ENCODE data around the gene TRH.

GRCh38 chr3:129988429-129988828, 13.9 kb downstream of the TRH start:
- TF ChIP-seq CTCF (conservative IDR thresholded peaks at IDR 0.05; ENCODE audit: low read depth, low read length) (no peak), POLR2A (IDR thresholded peaks at IDR 0.05; ENCODE audit: low read depth, low read length) (no peak), SMC3 (IDR thresholded peaks at IDR 0.05; ENCODE audit: low read depth, low read length) (no peak), RCOR1 (IDR thresholded peaks at IDR 0.05; ENCODE audit: insufficient replicate concordance, low read length) (no peak), RAD21 (IDR thresholded peaks at IDR 0.05; ENCODE audit: low read length) (no peak), CEBPB (IDR thresholded peaks at IDR 0.05; ENCODE audit: low read depth, low read length) (no peak)
